Measurements from ENCODE around the gene SLC6A5. TPM values are rescaled to one million over a fixed set of nuclear protein-coding genes. Genes with fewer than 3 reads are reported as not detected.

Gene SLC6A5
- total RNA-seq, 1 donor from 2014 or later = not detected

- DNase-seq (ENCODE audit: low spot score) = no peak
Measured at GRCh38 chr11:20620988-20621387, 21.6 kb downstream of the SLC6A5 start.

DNA sequence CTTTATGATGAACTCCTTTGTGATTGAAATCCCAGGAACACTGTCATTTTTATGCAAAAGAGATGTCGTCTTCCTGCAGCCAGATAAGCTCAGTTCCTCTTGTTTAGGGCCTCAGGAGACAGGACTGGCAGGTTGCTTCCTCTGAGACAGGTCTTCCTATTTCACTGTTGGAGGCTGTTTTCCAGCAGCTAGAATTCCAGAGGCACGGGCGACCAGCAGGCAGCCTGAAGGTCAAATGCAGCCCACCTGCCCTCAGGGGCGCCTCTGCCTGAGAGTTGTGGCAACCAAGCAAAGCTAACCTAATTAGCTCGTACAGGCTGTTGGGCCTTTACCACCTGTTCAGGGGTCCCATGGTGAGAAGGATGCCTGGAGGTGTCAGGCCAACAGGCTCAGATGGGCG, 22.3 kb downstream of the SLC6A5 start:
- DNase-seq (ENCODE audit: low spot score) = no peak

DNA sequence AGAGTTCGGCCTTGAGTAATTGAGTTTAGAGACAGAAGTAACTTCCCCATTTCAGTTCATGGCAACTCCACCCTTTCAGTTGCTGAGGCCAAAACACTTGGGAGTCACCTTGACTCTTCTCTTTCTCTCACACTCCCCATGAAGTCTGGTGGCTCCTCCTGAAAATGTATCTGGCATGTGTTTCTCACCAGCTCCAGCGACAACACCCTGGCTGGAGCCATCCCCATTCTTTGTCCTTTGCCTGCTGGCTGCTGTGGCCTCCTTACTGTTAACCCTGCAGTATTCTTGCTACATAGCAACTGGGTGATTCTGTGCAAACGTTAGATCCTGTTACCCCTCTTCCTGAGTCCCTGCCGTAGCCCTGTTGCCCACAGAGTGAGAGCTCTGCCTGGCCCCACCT, 23.8 kb downstream of the SLC6A5 start:
- DNase-seq (ENCODE audit: low spot score) = no peak

- no peak for DNase-seq (ENCODE audit: low spot score)
Measured at GRCh38 chr11:20626279-20626678, 26.9 kb downstream of the SLC6A5 start.

- DNase-seq (ENCODE audit: low spot score) = no peak
Measured at GRCh38 chr11:20627026-20627425, 27.6 kb downstream of the SLC6A5 start.

DNA sequence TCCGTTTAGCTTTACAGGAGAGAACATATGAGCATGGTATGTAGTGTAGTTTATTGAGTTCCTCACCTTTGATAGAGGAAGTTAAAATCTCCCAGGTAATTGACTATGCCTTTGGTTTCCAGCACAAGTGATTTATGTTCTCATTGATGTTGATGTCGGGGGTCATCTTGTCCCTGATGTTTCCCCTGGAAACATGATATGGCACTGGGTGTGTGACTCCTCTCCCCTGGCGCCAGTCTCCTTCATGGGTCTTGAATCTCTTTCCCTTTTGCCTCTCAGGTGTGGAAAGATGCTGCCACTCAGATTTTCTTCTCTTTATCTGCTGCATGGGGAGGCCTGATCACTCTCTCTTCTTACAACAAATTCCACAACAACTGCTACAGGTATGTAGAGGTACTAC, 28.3 kb downstream of the SLC6A5 start:
- DNase-seq (ENCODE audit: low spot score) = no peak

DNA sequence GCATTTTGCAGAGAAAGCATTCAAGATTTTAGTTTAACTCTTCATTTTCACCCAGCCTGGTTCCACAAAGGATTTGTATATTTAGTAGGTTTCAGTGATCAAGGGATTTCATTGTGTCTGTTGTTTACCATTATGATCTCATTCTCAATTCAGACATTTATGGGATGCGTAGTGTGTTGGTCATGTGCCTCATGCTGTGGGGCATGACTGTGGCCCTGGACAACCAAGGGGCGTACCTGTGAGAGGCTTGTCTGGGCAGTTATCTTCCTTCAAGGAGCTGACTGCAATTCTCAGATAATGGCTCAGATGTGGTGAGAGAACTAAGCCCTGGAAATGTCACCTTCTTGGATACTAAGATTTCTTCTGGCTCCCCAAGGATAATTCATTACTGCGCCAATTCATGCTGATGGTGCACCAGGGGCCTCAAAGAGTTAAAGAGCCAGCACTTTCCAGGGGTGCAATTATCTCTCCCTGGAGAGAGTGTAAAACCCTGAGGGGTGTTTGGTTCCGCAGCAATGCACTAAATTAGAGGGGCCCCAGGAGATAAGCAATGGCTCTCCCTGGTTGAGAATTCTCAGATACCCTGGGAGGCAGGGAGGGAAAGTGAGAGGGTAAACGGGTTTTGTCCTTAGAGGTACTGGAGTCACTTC, 32.2 kb downstream of the SLC6A5 start:
- DNase-seq (ENCODE audit: low spot score) = no peak

DNA sequence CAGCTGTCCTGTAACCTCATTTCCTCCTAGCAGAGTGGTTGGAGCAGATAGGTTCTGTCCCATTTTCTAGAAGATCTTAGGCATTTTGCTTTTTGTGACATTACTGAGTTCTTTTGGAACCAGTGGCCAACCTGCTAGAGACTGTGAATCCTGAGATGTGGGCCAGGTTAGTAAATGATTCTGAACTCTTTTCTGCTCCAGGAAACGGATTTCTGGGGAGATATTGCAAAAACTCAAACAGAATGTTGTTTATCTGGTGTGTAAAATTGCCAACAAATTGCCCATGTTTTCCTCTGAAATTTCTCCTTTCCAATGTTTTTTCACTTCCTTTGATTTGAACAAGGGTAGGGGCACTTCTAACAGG, 32.7 kb downstream of the SLC6A5 start:
- no peak for DNase-seq (ENCODE audit: low spot score)

- no peak for DNase-seq (ENCODE audit: low spot score)
Measured at GRCh38 chr11:20634044-20634443, 34.6 kb downstream of the SLC6A5 start.

- DNase-seq (ENCODE audit: low spot score) = no peak
Measured at GRCh38 chr11:20634781-20635180, 35.4 kb downstream of the SLC6A5 start.

GRCh38 chr11:20638074-20638473, 38.7 kb downstream of the SLC6A5 start:
- DNase-seq (ENCODE audit: low spot score) = no peak

DNA sequence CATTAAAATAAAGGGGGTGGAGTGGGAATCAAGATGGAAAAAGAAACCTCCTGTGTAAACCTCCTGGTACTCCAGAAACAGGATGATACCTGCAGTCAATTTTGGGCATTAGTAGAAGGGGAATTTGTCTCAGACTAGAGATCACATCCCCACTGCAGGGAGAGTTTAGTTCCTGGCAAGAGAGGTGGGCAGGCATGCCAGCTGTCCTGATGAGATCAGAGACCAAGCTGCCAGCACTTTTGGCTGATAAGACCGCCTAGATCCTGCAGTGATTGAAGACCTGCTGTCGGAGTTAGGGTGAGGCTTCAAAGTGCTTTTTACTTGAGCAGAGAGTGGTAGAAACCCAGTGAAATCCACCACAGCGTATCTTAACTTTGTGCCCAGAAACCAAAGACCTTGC, 40.3 kb downstream of the SLC6A5 start:
- no peak for DNase-seq (ENCODE audit: low spot score)

DNA sequence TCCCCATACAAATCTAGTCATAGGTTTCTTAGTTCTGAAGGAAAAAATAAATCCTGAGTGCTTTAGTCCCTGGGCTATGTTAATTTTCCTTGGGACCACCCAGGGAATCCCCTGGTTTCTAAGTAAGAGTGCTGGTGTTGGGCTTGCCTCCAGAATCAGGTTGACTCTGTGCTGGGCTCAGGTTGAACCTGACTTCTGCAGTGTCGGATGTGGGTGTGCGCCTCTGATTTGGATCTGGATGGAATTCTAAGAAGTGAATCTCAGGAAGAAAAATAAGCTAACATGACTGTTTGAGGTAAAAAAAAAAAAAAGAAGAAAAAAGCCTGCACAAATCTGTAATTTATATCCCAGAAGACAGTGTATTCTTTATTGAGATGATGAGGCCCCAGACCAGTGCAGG, 41.0 kb downstream of the SLC6A5 start:
- no peak for DNase-seq (ENCODE audit: low spot score)

DNA sequence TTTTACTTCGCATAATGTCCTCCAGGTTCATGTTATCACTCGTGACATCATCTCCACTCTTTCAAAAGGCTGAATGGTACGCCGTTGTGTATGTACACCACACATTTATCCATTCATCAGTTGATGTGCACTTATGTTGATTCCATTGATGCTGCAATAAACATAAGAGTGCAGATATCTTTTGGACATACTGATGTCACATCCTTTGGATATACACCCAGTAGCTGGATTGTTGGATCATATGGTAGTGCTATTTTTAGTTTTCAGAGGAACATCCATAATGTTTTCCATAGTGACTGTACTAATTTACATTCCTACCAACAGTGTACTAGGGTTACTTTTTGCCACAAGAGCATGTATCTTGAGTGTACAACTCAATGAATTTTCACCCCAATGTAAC, 45.0 kb downstream of the SLC6A5 start:
- no peak for DNase-seq (ENCODE audit: low spot score)

DNA sequence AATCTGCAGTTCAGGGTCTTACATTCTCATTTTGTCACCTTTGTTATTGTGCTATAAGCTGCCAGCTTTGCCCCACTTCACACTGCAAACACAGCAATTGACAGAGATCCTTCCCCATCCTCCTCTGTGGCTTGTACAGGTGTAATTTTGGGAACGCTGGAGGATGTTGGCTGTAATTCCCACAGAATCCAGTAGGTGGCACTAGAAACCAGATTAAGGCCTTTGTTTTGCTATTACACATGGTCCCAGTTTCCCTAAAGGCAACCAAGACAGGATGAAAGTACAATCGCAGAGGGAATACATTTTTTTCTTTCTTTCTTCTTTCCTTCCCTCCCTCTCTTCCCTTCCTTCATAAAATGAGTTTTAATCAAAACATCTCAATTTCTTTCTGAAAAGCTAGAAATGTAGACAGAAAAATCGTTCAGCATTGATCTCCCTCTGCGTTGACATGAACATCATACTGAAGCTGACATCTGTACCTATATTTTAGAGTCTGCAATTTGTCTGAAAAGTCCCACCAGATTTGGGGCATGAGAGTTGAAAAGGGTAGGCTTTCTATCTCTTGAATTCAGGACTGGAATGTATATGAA, 48.7 kb downstream of the SLC6A5 start:
- DNase-seq (ENCODE audit: low spot score) = peak; percentile 56

DNA sequence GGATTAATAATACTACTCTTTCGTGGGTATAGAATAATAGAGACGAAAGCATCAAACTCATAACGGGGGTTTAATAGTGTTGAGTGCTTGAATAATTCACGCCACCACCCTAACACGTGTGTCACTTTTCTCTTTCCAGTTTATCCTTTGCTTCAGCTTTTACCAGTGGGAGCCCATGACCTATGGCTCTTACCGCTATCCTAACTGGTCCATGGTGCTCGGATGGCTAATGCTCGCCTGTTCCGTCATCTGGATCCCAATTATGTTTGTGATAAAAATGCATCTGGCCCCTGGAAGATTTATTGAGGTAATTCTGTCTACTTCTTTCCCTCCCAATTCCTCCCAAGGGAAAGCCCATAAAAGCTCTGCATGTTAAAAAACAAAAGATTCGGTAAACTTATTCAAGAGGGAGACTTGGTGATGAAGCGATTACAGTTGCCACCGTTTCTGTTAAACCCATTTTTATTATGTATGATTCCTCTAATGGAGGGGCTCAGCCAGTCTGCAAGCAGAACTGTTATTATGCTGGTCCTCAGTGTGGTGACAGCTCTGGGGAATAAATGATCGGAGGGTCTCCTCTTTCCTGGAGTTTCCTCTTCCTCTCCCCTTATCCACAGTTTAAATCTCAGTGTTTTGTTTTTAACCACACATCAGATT, 52.9 kb downstream of the SLC6A5 start:
- no peak for DNase-seq (ENCODE audit: low spot score)

- no peak for DNase-seq (ENCODE audit: low spot score)
Measured at GRCh38 chr11:20654038-20654437, 54.6 kb downstream of the SLC6A5 start.

- DNase-seq (ENCODE audit: low spot score) = no peak
Measured at GRCh38 chr11:20656901-20657300, 57.5 kb downstream of the SLC6A5 start.

DNA sequence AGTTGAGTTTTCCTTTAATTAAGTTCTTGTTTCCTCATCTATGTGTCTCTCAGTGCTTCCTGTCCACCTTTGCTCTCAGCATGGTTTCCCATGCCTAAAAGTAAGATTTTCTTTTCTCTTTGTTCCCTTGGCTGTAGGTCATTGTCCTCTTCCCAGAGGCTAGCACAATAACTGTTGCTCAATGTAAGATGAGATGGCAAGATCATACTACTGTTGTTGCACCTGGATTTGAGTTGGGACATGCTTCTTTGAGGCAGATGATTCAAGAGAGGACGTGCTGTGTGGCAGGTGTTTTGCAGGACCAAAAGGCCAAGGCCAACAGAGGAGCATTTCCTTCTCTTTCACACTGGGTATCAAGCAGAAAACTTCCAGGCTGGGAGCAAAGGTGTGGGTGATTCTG, 58.7 kb downstream of the SLC6A5 start:
- no peak for DNase-seq (ENCODE audit: low spot score)

DNA sequence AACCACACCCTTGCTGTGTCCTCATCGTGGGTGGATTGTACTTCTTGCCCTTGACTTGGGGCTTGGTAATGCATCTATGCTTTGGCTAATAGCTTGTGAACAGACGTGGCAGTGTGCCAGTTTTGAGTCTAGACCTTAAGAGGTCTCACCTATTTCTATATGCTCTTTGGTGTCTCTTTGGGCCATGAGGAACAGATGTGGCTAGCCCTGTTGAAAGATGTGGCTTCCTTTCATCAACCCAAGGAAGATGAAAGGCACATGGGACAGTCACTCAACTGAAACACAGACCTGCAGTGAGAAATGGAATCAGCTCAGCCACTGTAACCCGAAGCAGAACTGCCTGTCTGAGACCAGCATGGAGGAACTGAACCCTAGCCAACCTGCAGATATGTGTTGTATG, 62.0 kb downstream of the SLC6A5 start:
- DNase-seq (ENCODE audit: low spot score) = no peak

DNA sequence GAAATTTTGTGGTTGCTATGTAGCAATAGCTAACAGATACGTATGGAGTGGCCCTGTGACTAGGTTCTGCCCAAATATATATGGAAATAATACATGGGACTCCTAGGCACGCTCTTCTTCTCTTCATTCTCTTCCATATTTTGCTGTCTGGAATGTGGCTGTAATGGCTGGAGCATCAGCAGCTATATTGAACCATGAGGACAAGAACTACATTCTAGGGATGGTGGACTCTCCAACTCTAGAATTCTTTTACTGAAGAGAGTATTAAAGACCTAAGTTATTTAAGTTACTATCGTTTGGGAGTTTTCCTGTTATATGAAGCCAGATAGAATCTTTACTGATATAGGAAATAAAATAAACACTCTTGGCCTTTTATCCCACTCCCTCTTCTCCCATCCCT, 62.4 kb downstream of the SLC6A5 start:
- DNase-seq (ENCODE audit: low spot score) = no peak

- no peak for DNase-seq (ENCODE audit: low spot score)
Measured at GRCh38 chr11:20668131-20668809, 68.9 kb downstream of the SLC6A5 start.

Data from ureter (tissue), 1 donor.